GM18526 (cell line): ENCODE measurements around the gene CNTROB.

ENCODE experiments used
- POLR2A ChIP-seq: IDR thresholded peaks from 3 replicates; pipeline ENCODE4 v1.6.1; 2011; ENCODE audit not compliant: insufficient read length; ENCODE audit errors: extremely low read depth

The CNTROB gene, protein sequence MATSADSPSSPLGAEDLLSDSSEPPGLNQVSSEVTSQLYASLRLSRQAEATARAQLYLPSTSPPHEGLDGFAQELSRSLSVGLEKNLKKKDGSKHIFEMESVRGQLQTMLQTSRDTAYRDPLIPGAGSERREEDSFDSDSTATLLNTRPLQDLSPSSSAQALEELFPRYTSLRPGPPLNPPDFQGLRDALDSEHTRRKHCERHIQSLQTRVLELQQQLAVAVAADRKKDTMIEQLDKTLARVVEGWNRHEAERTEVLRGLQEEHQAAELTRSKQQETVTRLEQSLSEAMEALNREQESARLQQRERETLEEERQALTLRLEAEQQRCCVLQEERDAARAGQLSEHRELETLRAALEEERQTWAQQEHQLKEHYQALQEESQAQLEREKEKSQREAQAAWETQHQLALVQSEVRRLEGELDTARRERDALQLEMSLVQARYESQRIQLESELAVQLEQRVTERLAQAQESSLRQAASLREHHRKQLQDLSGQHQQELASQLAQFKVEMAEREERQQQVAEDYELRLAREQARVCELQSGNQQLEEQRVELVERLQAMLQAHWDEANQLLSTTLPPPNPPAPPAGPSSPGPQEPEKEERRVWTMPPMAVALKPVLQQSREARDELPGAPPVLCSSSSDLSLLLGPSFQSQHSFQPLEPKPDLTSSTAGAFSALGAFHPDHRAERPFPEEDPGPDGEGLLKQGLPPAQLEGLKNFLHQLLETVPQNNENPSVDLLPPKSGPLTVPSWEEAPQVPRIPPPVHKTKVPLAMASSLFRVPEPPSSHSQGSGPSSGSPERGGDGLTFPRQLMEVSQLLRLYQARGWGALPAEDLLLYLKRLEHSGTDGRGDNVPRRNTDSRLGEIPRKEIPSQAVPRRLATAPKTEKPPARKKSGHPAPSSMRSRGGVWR

DNA sequence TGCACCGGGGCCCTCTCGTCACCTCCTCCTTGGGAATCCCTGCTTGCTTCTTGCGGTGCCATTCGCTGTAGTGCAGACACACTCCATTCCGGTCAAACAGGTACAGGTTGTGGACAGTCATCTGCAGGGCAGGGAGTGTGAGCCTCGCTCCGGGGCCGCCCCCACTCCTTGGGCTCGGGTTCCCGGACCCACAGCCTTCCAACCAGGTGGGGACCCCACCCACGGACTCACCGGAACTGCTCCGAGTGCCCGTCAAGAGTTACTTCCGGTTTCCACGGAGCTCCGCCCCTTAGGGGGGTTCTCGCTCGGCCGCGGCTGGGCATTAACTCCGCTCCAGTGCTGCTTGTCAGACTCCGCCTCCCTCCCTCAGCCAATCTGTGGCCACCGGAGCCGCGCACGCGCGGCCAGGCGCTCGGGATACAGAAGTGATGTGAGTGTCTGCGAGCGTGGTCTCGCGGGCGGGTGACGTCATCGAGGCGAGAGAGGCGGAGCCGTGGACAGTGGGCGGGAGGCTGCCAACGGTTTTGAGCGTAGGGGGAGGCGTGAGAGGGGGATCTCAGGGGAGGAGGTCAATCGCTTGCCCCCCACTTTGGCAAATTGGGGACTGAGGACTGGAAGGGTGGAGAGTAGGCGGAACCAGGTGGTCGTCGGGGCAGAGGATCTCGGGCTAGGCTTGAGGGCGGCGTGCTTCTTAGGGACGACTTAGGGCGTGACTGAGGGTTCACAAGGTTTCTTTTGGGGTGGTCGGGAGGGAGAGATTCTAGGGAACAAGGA lies at the start of gene CNTROB, which contains the start of gene TRAPPC1:
Gene CNTROB, plus strand, starts transcription at position 498 of the 774 bp plus-strand sequence. CDS start 874 bp downstream, outside the sequence.
Gene TRAPPC1, minus strand, starts transcription at position 238 of the 774 bp plus-strand sequence. Its CDS starts 117 bp downstream, at position 121.
- TF ChIP-seq POLR2A = peak; percentile 73

GRCh38 chr17:7882629-7883028 lies 49.4 kb upstream of the CNTROB start:
- no peak for TF ChIP-seq POLR2A

GRCh38 chr17:7883781-7884386 lies 48.1 kb upstream of the CNTROB start:
- no peak for TF ChIP-seq POLR2A

DNA sequence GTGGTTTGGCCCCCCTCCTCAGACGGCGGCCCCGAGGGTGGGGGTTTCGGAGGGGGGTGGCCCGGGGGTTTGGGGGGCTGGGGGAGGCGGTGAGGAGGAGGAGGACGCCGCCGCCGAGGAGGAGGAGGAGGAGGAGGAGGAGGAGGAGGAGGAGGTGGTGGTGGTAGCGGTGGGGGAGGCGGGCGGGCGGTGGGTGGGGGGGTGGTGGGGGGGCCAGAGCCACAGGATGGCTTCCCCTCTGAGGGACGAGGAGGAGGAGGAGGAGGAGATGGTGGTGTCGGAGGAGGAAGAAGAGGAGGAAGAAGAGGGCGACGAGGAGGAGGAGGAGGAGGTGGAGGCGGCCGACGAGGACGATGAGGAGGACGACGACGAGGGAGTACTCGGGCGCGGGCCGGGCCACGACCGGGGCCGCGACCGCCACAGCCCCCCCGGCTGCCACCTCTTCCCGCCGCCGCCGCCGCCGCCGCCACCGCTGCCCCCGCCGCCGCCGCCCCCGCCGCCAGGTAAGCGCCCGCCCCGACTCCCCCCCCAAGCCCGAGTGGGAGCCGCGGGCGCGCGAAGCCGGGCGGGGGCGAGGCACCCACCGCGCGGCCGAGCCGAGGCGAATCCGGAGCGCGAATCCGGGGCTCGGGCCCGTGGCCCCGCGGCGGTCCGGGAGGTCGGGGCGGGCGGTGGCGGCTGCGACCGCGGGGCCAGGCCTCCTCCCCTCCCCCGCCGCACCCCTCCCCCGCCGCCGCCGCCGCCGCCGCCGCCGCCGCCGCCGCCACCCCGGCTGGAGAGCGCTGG lies 47.2 kb upstream of the CNTROB start:
- TF ChIP-seq POLR2A = peak; percentile 33

GRCh38 chr17:7885367-7886226 lies 46.4 kb upstream of the CNTROB start:
- peak; percentile 43 for TF ChIP-seq POLR2A

DNA sequence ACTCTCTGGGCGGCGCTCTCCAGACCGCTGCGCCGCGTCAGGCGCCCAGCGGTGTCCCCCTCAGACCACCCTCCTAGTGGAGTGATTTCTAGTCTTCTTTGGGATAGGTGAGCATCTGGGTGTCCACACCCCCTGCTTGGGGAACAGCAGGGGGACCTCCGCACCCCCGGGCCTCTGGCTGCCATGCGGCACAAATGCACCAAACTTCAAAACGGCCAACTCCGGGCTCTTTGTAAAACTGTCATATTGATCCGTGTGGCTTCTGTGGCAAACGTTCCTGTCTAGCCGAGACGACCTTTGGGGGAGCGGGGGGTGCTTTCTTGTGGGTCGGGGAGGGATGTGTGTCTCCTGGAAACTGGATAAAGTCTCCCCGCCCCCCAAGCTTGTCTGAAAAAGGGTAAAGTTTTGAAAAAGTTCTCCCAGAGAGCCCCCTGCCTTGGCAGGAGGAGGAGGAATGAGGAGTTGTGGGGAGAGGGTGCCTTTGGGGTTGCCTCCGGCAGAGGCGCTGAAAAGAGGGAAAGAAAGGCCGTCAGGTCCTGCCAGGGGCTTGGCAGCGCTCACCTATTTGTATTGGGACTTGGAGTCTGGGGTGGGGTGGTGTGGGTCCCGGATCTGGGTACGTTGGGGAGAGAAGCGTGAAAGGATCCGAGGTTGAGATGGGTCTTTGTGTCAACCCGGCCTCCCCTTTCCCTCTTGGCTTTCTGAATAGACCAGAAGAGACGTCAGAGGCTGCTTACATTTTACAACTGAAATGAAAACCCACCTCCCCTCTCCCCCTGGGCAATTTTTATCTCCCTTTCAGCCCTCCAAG lies 45.6 kb upstream of the CNTROB start:
- TF ChIP-seq POLR2A = no peak

DNA sequence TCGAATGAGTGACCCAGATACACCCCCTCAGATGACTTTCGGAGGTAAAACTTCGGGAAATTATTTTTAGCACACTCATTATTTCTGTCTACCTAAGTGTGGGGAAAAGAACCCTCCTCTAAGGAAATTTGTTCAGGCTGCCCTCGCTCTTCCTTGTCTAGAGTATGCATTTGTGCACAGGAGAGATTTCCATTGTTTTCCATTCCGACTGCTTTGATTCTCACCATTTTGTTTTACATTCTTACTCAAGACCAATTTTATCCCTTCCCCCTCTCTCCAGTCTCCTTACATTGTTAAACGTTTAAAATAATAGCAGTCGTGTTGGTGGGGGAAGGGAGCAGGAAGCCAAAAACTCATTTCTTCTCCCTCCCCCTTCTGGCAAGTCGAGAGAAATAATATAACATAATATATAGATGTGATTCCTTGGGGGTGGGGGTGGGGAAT lies 44.9 kb upstream of the CNTROB start:
- no peak for TF ChIP-seq POLR2A

DNA sequence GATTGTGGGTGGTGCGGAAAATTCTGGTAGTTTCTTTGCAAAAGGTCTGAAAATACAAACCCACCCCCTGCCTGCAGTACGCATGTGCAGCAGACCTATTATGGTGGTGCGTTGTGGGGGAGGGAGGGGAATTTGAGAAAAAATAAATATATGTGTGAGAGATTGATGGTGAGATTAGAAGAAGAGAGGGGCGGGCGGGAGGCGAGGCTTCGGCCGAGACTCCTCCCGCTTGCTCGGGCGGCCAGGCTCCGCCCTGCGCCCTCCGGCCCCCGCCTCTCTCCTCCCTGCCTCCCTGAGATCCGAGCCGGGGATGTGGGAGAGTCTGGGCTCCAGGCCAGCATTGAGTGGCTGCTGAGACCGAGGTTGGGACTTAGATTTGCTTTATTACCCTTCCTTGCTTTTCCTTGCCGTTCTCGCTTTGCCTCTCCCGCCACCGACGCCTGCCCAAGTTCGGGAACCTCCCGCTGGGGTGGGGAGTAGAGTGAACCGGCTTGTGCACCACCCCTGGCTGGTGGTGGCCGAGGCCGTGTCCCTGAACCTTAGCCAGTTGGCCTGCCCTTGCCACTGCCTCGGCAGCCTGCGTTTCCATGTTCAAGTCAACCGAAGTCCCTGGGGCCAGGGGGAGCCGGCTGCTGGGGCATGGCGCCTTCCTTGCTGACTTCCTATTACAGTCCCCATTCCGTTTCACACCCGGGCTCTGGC lies 44.4 kb upstream of the CNTROB start:
- TF ChIP-seq POLR2A = peak; percentile 40

DNA sequence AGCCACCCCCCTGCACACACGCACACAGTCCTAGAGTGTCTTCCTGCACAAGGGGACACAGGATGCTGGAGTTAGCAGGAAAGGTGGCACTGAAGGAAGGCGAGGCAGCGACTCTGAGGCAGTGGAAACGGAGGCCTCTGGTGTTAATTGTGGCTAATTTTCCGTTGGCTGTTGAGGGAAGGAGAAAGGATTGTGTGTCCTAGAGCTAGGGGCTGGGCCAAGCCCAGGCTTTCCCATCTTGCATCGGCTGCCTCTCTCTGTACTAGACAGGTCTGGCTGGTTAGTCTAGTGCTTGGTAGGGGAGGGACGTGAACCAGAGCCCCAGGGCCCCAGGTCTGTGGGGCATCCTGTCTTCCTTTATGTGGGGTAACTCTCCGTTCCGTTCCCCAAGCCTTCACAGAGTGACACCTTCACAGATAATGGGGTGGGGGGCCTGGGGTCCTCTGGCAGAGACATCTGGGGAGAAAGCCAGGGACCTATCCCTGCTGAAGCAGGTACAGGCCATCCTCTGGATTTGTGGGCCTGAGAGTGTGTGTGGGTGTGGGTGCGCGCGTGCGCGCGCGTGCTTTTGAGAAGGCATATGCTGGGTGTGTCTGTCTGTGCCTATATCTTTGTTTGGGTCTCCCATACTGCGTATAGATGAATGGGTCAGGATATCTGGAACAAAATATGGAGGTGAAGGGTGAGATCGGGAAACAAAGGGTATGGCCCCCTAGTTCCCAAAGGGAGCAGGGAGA lies 43.7 kb upstream of the CNTROB start, which contains the start of gene CHD3:
Gene CHD3, plus strand, starts transcription at position 606 of the 737 bp plus-strand sequence. CDS start 212 bp downstream, outside the sequence.
- TF ChIP-seq POLR2A = no peak

- no peak for TF ChIP-seq POLR2A
Observed at GRCh38 chr17:7889166-7889955, 42.6 kb upstream of the CNTROB start.
